Sigmoid colon (tissue), 7 donors: Measurements from ENCODE around the gene CNGB1. TPM values are rescaled to one million over a fixed set of nuclear protein-coding genes. Genes with fewer than 3 reads are reported as not detected.
"Not testable (repeated sequence)": the region's sequence is repeated elsewhere in the genome, so short reads cannot be mapped to it uniquely, and the experiment has no call there.

Experiments used
- DNase-seq: peaks from one replicate; pipeline ENCODE4 v3.0.0-alpha.2; 2019
- H3K27ac ChIP-seq, 4 donors: fragments of 200-600 bp; sonication (generic); one replicate each; pipeline ENCODE4 v1.5.1; 2016 to 2019; ENCODE audit warnings: mild to moderate bottlenecking in 1 of 4
- H3K27me3 ChIP-seq, 3 donors: fragments of 200-600 bp; sonication (generic); one replicate each; pipeline ENCODE4 v1.5.1; 2019; ENCODE audit warnings: mild to moderate bottlenecking in 1 of 3
- H3K36me3 ChIP-seq, 4 donors: fragments of 200-600 bp; sonication (generic); one replicate each; pipeline ENCODE4 v1.5.1; 2016 to 2019
- H3K4me1 ChIP-seq, 4 donors: fragments of 200-600 bp; sonication (generic); one replicate each; pipeline ENCODE4 v1.5.1; 2017 to 2019
- H3K4me3 ChIP-seq, 4 donors: fragments of 200-600 bp; sonication (generic); one replicate each; pipeline ENCODE4 v1.5.1; 2017 to 2019; ENCODE audit warnings: mild to moderate bottlenecking in 2 of 4, moderate library complexity in 1 of 4
- H3K9me3 ChIP-seq, 4 donors: fragments of 200-600 bp in 3 of 4; sonication (generic) in 3 of 4; one replicate each; pipeline versions ENCODE4 v1.5.1 to v1.6.1; 2013 to 2019
- CTCF ChIP-seq, 4 experiments: fragments of 450-650 bp in 3 of 4; fragments of 200-600 bp in 1 of 4; IDR thresholded peaks; one replicate each; pipeline ENCODE4 v1.5.1; 2016 to 2019; ENCODE audit warnings: antibody characterized with exemption in 4 of 4, mild to moderate bottlenecking in 3 of 4, moderate library complexity in 2 of 4
- EP300 ChIP-seq, 4 donors: sonication (generic); formaldehyde crosslinking; IDR thresholded peaks; one replicate each; pipeline ENCODE4 v1.6.1; 2017; ENCODE audit warnings: antibody characterized with exemption in 4 of 4
- POLR2A ChIP-seq, 2 donors: fragments of 450-650 bp; IDR thresholded peaks; one replicate each; pipeline ENCODE4 v1.6.1; 2016; ENCODE audit warnings: antibody characterized with exemption in 2 of 2, mild to moderate bottlenecking in 2 of 2, moderate library complexity in 2 of 2
- POLR2AphosphoS5 ChIP-seq, 4 donors: sonication (generic); formaldehyde crosslinking; IDR thresholded peaks; one replicate each; pipeline ENCODE4 v1.6.1; 2017; ENCODE audit warnings: antibody characterized with exemption in 4 of 4
- WGBS, 2 donors: extraction: QIAGEN DNeasy Blood & Tissue Kit; methylation state at CpG; one replicate each; pipeline ENCODE4 v1.1.7; 2013; 5-methylcytosine and 5-hydroxymethylcytosine counted together
- intact Hi-C: fragments of 100-400 bp; cut with DNase I; formaldehyde crosslinking; loops from one replicate; pipeline ENCODE4 v1.15.1; 2023
- polyA plus RNA-seq, 3 donors: library from polyadenylated mRNA; stranded (reverse); fragments of 200-250 nt; gene quantifications; one replicate each; pipeline ENCODE4 v1.2.3, GENCODE V29; 2013
- total RNA-seq, 4 donors: library from RNA; depleted of rRNA; stranded (reverse); fragments of >200 nt; gene quantifications; one replicate each; pipeline ENCODE4 v1.1.0, GENCODE V29; 2016
- donor health status: healthy with polysubstance abuse.
- donor health status: Bipolar disorder and iron deficiency.
- donor health status: healthy.

The CNGB1 gene
- total and polyA plus RNA-seq, 7 donors: 0.70 to 13.0 (median 1.4) TPM; not detected in 3

- intact Hi-C loops: no loop called here
- WGBS, 2 donors: 18 to 65% methylated on average over 8 of the region's 8 CpGs
- no peak for DNase-seq
- H3K4me3 ChIP-seq: no peak overlapping the region
- peaks cover 0 to 4% (median 3%) of the 10 kb centered on the region in 4 donors for H3K4me1 ChIP-seq
- H3K27me3 ChIP-seq: no peaks in the 10 kb centered on the region
- TF ChIP-seq POLR2AphosphoS5 (IDR thresholded peaks at IDR 0.05) (no peak), POLR2A (IDR thresholded peaks at IDR 0.05) (no peak), EP300 (IDR thresholded peaks at IDR 0.05) (no peak), CTCF (IDR thresholded peaks at IDR 0.05) (no peak)
- H3K9me3 ChIP-seq: peaks cover 0 to 5% (median 0%) of the 10 kb centered on the region in 4 donors
- no peaks in the 10 kb centered on the region for H3K36me3 ChIP-seq
- H3K27ac ChIP-seq: no peak overlapping the region
Observed at GRCh38 chr16:57858635-57859034, 112.3 kb downstream of the CNGB1 start.

GRCh38 chr16:57857991-57858390 lies 112.9 kb downstream of the CNGB1 start:
- H3K27ac ChIP-seq, H3K36me3 ChIP-seq, H3K4me3 ChIP-seq, H3K27me3 ChIP-seq, H3K9me3 ChIP-seq, DNase-seq, intact Hi-C loops, H3K4me1 ChIP-seq: not testable (repeated sequence)
- WGBS, 2 donors: 79 to 87% methylated on average over 10 of the region's 10 CpGs

- Histone ChIP-seq H3K27ac (no peak overlapping the region), H3K4me3 (no peak overlapping the region), H3K36me3 (no peaks in the 10 kb centered on the region), H3K27me3 (no peaks in the 10 kb centered on the region), H3K4me1 (no peaks in the 10 kb centered on the region), H3K9me3 (peaks cover 0 to 5% (median 0%) of the 10 kb centered on the region in 4 donors)
- DNase-seq: no peak
- TF ChIP-seq CTCF (IDR thresholded peaks at IDR 0.05) (no peak), EP300 (IDR thresholded peaks at IDR 0.05) (no peak), POLR2AphosphoS5 (IDR thresholded peaks at IDR 0.05) (no peak), POLR2A (IDR thresholded peaks at IDR 0.05) (no peak)
- intact Hi-C loops: no loop called here
- WGBS, 2 donors: 93 to 95% methylated on average over 5 of the region's 5 CpGs
Observed at GRCh38 chr16:57855188-57855587, 115.7 kb downstream of the CNGB1 start.

- no peaks in the 10 kb centered on the region for H3K27me3 ChIP-seq
- H3K4me1 ChIP-seq: no peaks in the 10 kb centered on the region
- H3K4me3 ChIP-seq: no peak overlapping the region
- TF ChIP-seq EP300 (IDR thresholded peaks at IDR 0.05) (no peak), POLR2A (IDR thresholded peaks at IDR 0.05) (no peak), CTCF (IDR thresholded peaks at IDR 0.05) (no peak), POLR2AphosphoS5 (IDR thresholded peaks at IDR 0.05) (no peak)
- intact Hi-C loops: no loop called here
- WGBS, 2 donors: 80 to 87% methylated on average over 5 of the region's 5 CpGs
- peaks cover 0 to 5% (median 0%) of the 10 kb centered on the region in 4 donors for H3K9me3 ChIP-seq
- DNase-seq: no peak
- no peak overlapping the region for H3K27ac ChIP-seq
- H3K36me3 ChIP-seq: no peaks in the 10 kb centered on the region
Observed at GRCh38 chr16:57852189-57852588, 118.7 kb downstream of the CNGB1 start.

GRCh38 chr16:57848181-57848580 lies 122.7 kb downstream of the CNGB1 start:
- no peaks in the 10 kb centered on the region for H3K27me3 ChIP-seq
- 77 to 88% methylated on average over 5 of the region's 5 CpGs for WGBS, 2 donors
- H3K4me1 ChIP-seq: no peaks in the 10 kb centered on the region
- H3K27ac ChIP-seq: no peak overlapping the region
- no peak overlapping the region for H3K4me3 ChIP-seq
- no peaks in the 10 kb centered on the region for H3K9me3 ChIP-seq
- intact Hi-C loops: no loop called here
- no peak for DNase-seq
- TF ChIP-seq POLR2A (IDR thresholded peaks at IDR 0.05): no peak
- TF ChIP-seq CTCF (IDR thresholded peaks at IDR 0.05): no peak
- no peak for TF ChIP-seq EP300 (IDR thresholded peaks at IDR 0.05)
- TF ChIP-seq POLR2AphosphoS5 (IDR thresholded peaks at IDR 0.05): no peak
- H3K36me3 ChIP-seq: no peaks in the 10 kb centered on the region

GRCh38 chr16:57846931-57847330 lies 124.0 kb downstream of the CNGB1 start:
- 75 to 83% methylated on average over 6 of the region's 6 CpGs for WGBS, 2 donors
- H3K27ac ChIP-seq, DNase-seq: not testable (repeated sequence)

More at GRCh38 chr16:57846931-57847330, 124.0 kb downstream of the CNGB1 start:
- H3K36me3 ChIP-seq, intact Hi-C loops, H3K27me3 ChIP-seq, H3K4me3 ChIP-seq, H3K9me3 ChIP-seq, H3K4me1 ChIP-seq: not testable (repeated sequence)
